GM20431 (cell line): Measurements from ENCODE around the gene CXorf51A.
"Not testable (repeated sequence)": the region's sequence is repeated elsewhere in the genome, so short reads cannot be mapped to it uniquely, and the experiment has no call there.

ENCODE experiments used
- in situ Hi-C: fragments of 300-500 bp; cut with MseI, MboI; formaldehyde crosslinking; loops from one replicate; pipeline ENCODE4 v1.15.0; 2020; ENCODE audit warnings: low sequenced_read_pairs; ENCODE audit not compliant: unreplicated experiment

CXorf51A gene

DNA sequence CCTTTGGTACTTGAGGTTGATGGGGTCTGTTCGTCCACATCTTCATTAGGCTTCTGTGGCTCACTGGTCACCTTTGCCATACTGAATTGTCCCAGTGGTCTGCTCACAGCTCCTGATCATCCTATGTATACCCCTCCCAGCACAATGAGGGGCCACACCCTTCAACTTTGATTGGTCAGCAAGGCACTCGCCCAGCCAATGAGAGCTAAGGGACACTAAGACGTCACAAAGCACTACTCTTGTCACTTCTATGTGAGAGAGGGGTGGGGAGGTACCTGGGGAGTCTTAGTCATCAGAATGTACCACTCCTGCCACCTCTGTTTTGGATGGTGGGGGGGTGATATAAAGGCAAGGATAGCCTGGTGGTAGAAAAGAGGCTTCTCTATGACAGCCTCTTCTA lies at the start of gene CXorf51A:
TSS of gene CXorf51A (minus strand) at position 101 of the 400 bp plus-strand sequence. CDS start at position 80, 21 bp downstream.
- in situ Hi-C loops: not testable (repeated sequence)

DNA sequence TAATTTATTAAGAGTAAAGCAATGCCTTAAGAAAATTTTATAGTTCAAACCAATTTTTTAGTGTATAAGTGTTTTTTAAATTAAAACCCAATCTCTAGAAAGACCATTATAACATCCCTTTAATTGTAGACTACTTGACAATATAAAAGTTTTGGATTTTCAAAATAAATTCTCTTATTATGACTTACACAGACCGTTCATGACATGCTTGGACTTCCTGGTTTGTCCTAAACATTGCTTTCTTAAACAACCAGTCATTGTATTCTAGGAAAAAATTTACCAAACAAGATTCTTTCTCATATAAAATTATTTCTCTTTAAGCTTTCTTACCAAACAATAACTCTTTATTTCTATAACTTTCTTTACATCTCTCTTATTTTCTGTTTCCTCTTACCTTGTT lies 49.0 kb upstream of the CXorf51A start:
- in situ Hi-C loops: no loop called here

DNA sequence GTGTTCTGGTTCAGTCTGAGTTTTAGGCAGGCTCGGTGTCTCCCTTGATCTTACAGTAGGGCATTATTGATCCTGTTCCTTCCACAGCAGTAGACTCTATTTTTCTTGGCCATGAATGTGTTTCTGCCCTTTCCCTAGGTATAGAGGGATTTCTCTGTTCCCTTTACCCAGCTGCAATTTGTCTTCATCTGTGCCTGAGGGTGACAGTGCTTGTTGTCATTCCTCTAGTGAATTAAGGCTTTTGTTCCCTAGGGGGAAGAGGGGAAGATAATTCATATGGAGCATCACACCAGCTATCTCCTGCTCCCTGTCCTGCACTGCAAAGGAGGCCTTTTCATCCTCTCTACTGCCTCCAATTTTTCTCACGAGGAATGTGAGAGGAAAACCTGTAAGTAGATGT lies 39.7 kb upstream of the CXorf51A start:
- in situ Hi-C loops: no loop called here

DNA sequence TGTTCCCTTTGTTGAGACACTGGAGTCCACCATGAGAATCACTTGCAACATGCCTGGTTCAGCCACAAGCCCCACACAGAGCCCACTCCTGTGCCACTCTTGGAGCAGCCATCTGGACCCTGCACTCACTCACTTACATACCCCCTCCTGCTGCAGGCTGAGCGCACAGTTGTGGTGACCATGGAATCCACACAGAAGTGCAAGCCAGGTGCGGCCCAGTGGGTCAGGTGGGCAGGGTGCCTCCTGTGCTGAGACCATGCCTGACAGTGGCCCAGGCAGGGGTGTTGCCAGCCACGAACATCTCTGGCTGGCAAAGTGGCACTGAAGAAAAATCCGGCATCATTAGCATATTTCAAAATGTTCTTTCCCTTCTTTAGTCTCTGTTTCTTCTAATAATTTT lies 17.4 kb upstream of the CXorf51A start:
- in situ Hi-C loops: no loop called here

DNA sequence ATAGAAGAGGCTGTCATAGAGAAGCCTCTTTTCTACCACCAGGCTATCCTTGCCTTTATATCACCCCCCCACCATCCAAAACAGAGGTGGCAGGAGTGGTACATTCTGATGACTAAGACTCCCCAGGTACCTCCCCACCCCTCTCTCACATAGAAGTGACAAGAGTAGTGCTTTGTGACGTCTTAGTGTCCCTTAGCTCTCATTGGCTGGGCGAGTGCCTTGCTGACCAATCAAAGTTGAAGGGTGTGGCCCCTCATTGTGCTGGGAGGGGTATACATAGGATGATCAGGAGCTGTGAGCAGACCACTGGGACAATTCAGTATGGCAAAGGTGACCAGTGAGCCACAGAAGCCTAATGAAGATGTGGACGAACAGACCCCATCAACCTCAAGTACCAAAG lies 5.1 kb downstream of the CXorf51A start, which contains the start of gene CXorf51B:
TSS of gene CXorf51B (plus strand) at position 301 of the 400 bp plus-strand sequence. CDS start at position 322, 21 bp downstream.
- in situ Hi-C loops: not testable (repeated sequence)
